Fibroblast of mammary gland (primary cell): Measurements from ENCODE around the gene SLC9C2.

ENCODE experiments used
- DNase-seq: peaks from one replicate; pipeline ENCODE4 v3.0.0-alpha.2; 2010; ENCODE audit warnings: low read depth
- H3K4me3 ChIP-seq: 2 replicates; pipeline ENCODE4 v1.5.1; 2011; ENCODE audit warnings: low read depth, mild to moderate bottlenecking, low read length, moderate library complexity; ENCODE audit not compliant: control insufficient read depth
- CTCF ChIP-seq: conservative IDR thresholded peaks from 2 replicates; pipeline ENCODE4 v1.5.1; 2011; ENCODE audit warnings: low read depth, low read length, inconsistent platforms; ENCODE audit not compliant: control insufficient read depth, insufficient read depth

SLC9C2 gene

GRCh38 chr1:173506437-173506836, 96.4 kb downstream of the SLC9C2 start:
- TF ChIP-seq CTCF, result no peak
- H3K4me3 ChIP-seq, result no peak overlapping the region
- no peak for DNase-seq

GRCh38 chr1:173505391-173505790, 97.5 kb downstream of the SLC9C2 start:
- no peak for DNase-seq

GRCh38 chr1:173504268-173504667, 98.6 kb downstream of the SLC9C2 start:
- no peak overlapping the region for H3K4me3 ChIP-seq
- TF ChIP-seq CTCF, result no peak
- DNase-seq, result no peak

More at GRCh38 chr1:173505391-173505790, 97.5 kb downstream of the SLC9C2 start:
- H3K4me3 ChIP-seq, result no peak overlapping the region
- no peak for TF ChIP-seq CTCF

GRCh38 chr1:173503391-173503790, 99.5 kb downstream of the SLC9C2 start:
- no peak overlapping the region for H3K4me3 ChIP-seq
- DNase-seq, result peak; percentile 75
- no peak for TF ChIP-seq CTCF

GRCh38 chr1:173502104-173502503, 100.8 kb downstream of the SLC9C2 start:
- no peak overlapping the region for H3K4me3 ChIP-seq
- DNase-seq, result no peak
- no peak for TF ChIP-seq CTCF

- DNase-seq, result no peak
- TF ChIP-seq CTCF, result no peak
- H3K4me3 ChIP-seq, result no peak overlapping the region
Measured at GRCh38 chr1:173499729-173500128, 103.1 kb downstream of the SLC9C2 start.

- H3K4me3 ChIP-seq, result no peak overlapping the region
- no peak for DNase-seq
- TF ChIP-seq CTCF, result no peak
Measured at GRCh38 chr1:173496757-173497320, 106.0 kb downstream of the SLC9C2 start.
